H1 (cell line): ENCODE data around the gene FOXRED1. TPM values are rescaled to one million over a fixed set of nuclear protein-coding genes. Genes with fewer than 3 reads are reported as not detected.

Source experiments
- CTCF ChIA-PET: fragments of 300-600 bp; sonication (Branson Sonifier 250); formaldehyde crosslinking; loops from one replicate; lab custom pipeline; 2021; ENCODE audit not compliant: partially characterized antibody; lab: Charles Lee
- POLR2A ChIA-PET: fragments of 300-600 bp; sonication (Branson Sonifier 250); formaldehyde crosslinking; loops from one replicate; lab custom pipeline; 2021; ENCODE audit warnings: inconsistent platforms; ENCODE audit not compliant: partially characterized antibody; lab: Charles Lee
- DNase-seq, 2 experiments: peaks; one replicate each; pipeline versions ENCODE4 v3.0.0 to v3.0.0-alpha.2; 2010 to 2022; ENCODE audit warnings: low spot score in 2 of 2, low read depth in 1 of 2, mixed read lengths in 1 of 2
- FAIRE-seq: peaks from 2 replicates; lab custom pipeline; 2011; peaks lifted over from hg19 to GRCh38; lab: Jason Lieb, UNC
- H2AFZ ChIP-seq: 2 replicates; pipeline ENCODE4 v1.8.1; 2012; ENCODE audit warnings: low read length, inconsistent platforms
- H2AK5ac ChIP-seq: 2 replicates; pipeline ENCODE4 v1.6.1; 2013; ENCODE audit warnings: low read depth, low read length
- H2BK120ac ChIP-seq: replicated peaks from 2 replicates; pipeline ENCODE3; 2013; ENCODE audit warnings: low read depth, low read length, inconsistent platforms
- H2BK12ac ChIP-seq: 2 replicates; pipeline ENCODE4 v1.6.1; 2013; ENCODE audit warnings: low read depth, low read length
- H2BK15ac ChIP-seq: 2 replicates; pipeline ENCODE4 v1.6.1; 2013; ENCODE audit warnings: low read length
- H2BK20ac ChIP-seq: 2 replicates; pipeline ENCODE4 v1.6.1; 2013; ENCODE audit warnings: low read length
- H2BK5ac ChIP-seq: 2 replicates; pipeline ENCODE4 v1.6.1; 2013; ENCODE audit warnings: low read depth, low read length
- H3K14ac ChIP-seq: 2 replicates; pipeline ENCODE4 v1.6.1; 2013; ENCODE audit warnings: inconsistent platforms; ENCODE audit not compliant: insufficient read length
- H3K18ac ChIP-seq: 2 replicates; pipeline ENCODE4 v1.6.1; 2013; ENCODE audit warnings: low read length; ENCODE audit errors: extremely low read depth
- H3K23ac ChIP-seq: 2 replicates; pipeline ENCODE4 v1.6.1; 2013; ENCODE audit warnings: inconsistent platforms; ENCODE audit not compliant: insufficient read length
- H3K23me2 ChIP-seq: 2 replicates; pipeline ENCODE4 v1.6.1; 2013; ENCODE audit warnings: low read depth, low read length
- H3K27ac ChIP-seq: 2 replicates; pipeline ENCODE4 v1.6.1; 2011; ENCODE audit warnings: low read depth, low read length, inconsistent platforms
- H3K27me3 ChIP-seq, 4 experiments: replicated peaks in 1 of 4; 1 replicate in 1 of 4; 2 replicates in 3 of 4; pipeline versions ENCODE4 v1.6.1 to v1.8.1; 2011 to 2013; ENCODE audit warnings: low read length in 3 of 4, mild to moderate bottlenecking in 3 of 4, inconsistent platforms in 2 of 4, mixed read lengths in 2 of 4, moderate library complexity in 1 of 4; ENCODE audit not compliant: control insufficient read depth in 3 of 4, insufficient read depth in 3 of 4; ENCODE audit errors: extremely low read depth in 1 of 4
- H3K36me3 ChIP-seq, 4 experiments: 2 replicates each; pipeline versions ENCODE4 v1.6.1 to v1.8.1; 2011 to 2013; ENCODE audit warnings: mild to moderate bottlenecking in 4 of 4, low read length in 3 of 4, moderate library complexity in 2 of 4, control low read depth in 1 of 4, inconsistent platforms in 1 of 4; ENCODE audit not compliant: insufficient read depth in 4 of 4, control insufficient read depth in 2 of 4
- H3K4ac ChIP-seq: replicated peaks from 2 replicates; pipeline ENCODE3; 2013; ENCODE audit warnings: low read length, low read depth, mixed read lengths, inconsistent platforms; ENCODE audit not compliant: insufficient read length
- H3K4me1 ChIP-seq, 4 experiments: replicated peaks in 1 of 4; 1 replicate in 1 of 4; 2 replicates in 3 of 4; pipeline versions ENCODE4 v1.6.1 to v1.8.1; 2011 to 2013; ENCODE audit warnings: low read length in 3 of 4, inconsistent platforms in 2 of 4, mixed read lengths in 1 of 4; ENCODE audit not compliant: insufficient read depth in 4 of 4, control insufficient read depth in 3 of 4
- H3K4me2 ChIP-seq, 2 experiments: 2 replicates each; pipeline versions ENCODE4 v1.6.1 to v1.8.1; 2011 to 2013; ENCODE audit warnings: low read depth in 2 of 2, low read length in 2 of 2, control low read depth in 1 of 2, inconsistent platforms in 1 of 2, mild to moderate bottlenecking in 1 of 2; ENCODE audit not compliant: insufficient read depth in 1 of 2
- H3K4me3 ChIP-seq, 4 experiments: fragments of 200-600, 300-600 bp in 1 of 4; sonication (generic), shearing (Covaris generic), sonication (Bioruptor Twin) in 1 of 4; 2 replicates each; pipeline versions ENCODE4 v1.5.1 to v1.8.1; 2011 to 2016; ENCODE audit warnings: low read length in 4 of 4, low read depth in 3 of 4, control low read depth in 2 of 4, inconsistent platforms in 2 of 4, mild to moderate bottlenecking in 2 of 4, mixed read lengths in 1 of 4, moderate library complexity in 1 of 4; ENCODE audit not compliant: insufficient read depth in 2 of 4; ENCODE audit errors: extremely low read depth in 1 of 4
- H3K56ac ChIP-seq: replicated peaks from 2 replicates; pipeline ENCODE3; 2013; ENCODE audit warnings: low read depth, mild to moderate bottlenecking, mixed read lengths, low read length, inconsistent platforms; ENCODE audit not compliant: insufficient read length
- H3K79me1 ChIP-seq: 2 replicates; pipeline ENCODE4 v1.6.1; 2013; ENCODE audit warnings: low read depth, low read length, control low read depth
- H3K79me2 ChIP-seq, 2 experiments: 2 replicates each; pipeline versions ENCODE4 v1.6.1 to v1.8.1; 2012 to 2013; ENCODE audit warnings: low read length in 2 of 2, mild to moderate bottlenecking in 2 of 2, inconsistent platforms in 1 of 2; ENCODE audit not compliant: insufficient read depth in 2 of 2, control insufficient read depth in 1 of 2
- H3K9ac ChIP-seq, 4 experiments: replicated peaks in 1 of 4; 1 replicate in 1 of 4; 2 replicates in 3 of 4; pipeline versions ENCODE4 v1.6.1 to v1.8.1; 2011 to 2013; ENCODE audit warnings: low read depth in 3 of 4, low read length in 3 of 4, control low read depth in 2 of 4, mild to moderate bottlenecking in 2 of 4, moderate library complexity in 2 of 4, inconsistent platforms in 1 of 4; ENCODE audit errors: extremely low read depth in 1 of 4
- H3K9me3 ChIP-seq, 2 experiments: 2 replicates each; pipeline versions ENCODE4 v1.6.1 to v1.8.1; 2012 to 2013; ENCODE audit warnings: mild to moderate bottlenecking in 2 of 2, moderate library complexity in 2 of 2, control low read depth in 1 of 2, inconsistent platforms in 1 of 2, low read depth in 1 of 2, low read length in 1 of 2, mixed read lengths in 1 of 2; ENCODE audit not compliant: insufficient read depth in 2 of 2
- H4K20me1 ChIP-seq, 2 experiments: replicated peaks in 1 of 2; 2 replicates each; pipeline versions ENCODE3 to v1.8.1; 2011 to 2013; ENCODE audit warnings: inconsistent platforms in 2 of 2, low read length in 2 of 2, mild to moderate bottlenecking in 1 of 2; ENCODE audit not compliant: insufficient read depth in 2 of 2, control insufficient read depth in 1 of 2
- H4K5ac ChIP-seq: 2 replicates; pipeline ENCODE4 v1.6.1; 2013; ENCODE audit warnings: low read length, low read depth, mixed read lengths, inconsistent platforms; ENCODE audit not compliant: insufficient read length
- H4K8ac ChIP-seq: 2 replicates; pipeline ENCODE4 v1.8.0; 2013; ENCODE audit warnings: mild to moderate bottlenecking, moderate library complexity, low read length, inconsistent platforms; ENCODE audit not compliant: insufficient read depth; ENCODE audit errors: extremely low read depth
- H4K91ac ChIP-seq: replicated peaks from 2 replicates; pipeline ENCODE3; 2013; ENCODE audit warnings: low read length, mixed read lengths, inconsistent platforms; ENCODE audit not compliant: insufficient read length
- BCL11A ChIP-seq, 2 experiments: IDR thresholded peaks; one replicate each; pipeline ENCODE4 v1.6.1; 2011; ENCODE audit warnings: low read depth in 2 of 2, low read length in 2 of 2, mild to moderate bottlenecking in 2 of 2
- KDM1A ChIP-seq: fragments of 200-600, 300-600 bp; sonication (generic); IDR thresholded peaks from 2 replicates; pipeline ENCODE4 v1.7.1; 2016; ENCODE audit warnings: mild to moderate bottlenecking, low read length, borderline replicate concordance
- SIX5 ChIP-seq: IDR thresholded peaks from 2 replicates; pipeline ENCODE4 v1.6.1; 2011; ENCODE audit warnings: mild to moderate bottlenecking, low read depth, low read length
- WGBS, 2 experiments: shearing (Covaris generic) in 1 of 2; methylation state at CpG; one replicate each; pipeline versions ENCODE4 v1.1.6 to v1.1.7; 2013 to 2015; ENCODE audit warnings: low lambda C conversion rate in 2 of 2, mixed read lengths in 2 of 2, inconsistent platforms in 1 of 2, low coverage in 1 of 2, missing lambda C conversion rate in 1 of 2; ENCODE audit not compliant: insufficient replicate concordance in 2 of 2, insufficient coverage in 1 of 2, insufficient read length in 1 of 2; ENCODE audit errors: extremely low coverage in 1 of 2, missing lambda C conversion rate in 1 of 2; 5-methylcytosine and 5-hydroxymethylcytosine counted together
- polyA plus RNA-seq, 7 experiments: library from polyadenylated mRNA; depleted of rRNA in 3 of 7; stranded (reverse) in 5 of 7; unstranded in 2 of 7; fragments of >200 nt in 5 of 7; fragments of 200-250 nt in 2 of 7; gene quantifications; 1 replicate in 5 of 7; 2 replicates in 1 of 7; 4 replicates in 1 of 7; pipeline versions ENCODE4 v1.2.1 to v1.2.3, GENCODE V29; 2011 to 2013; ENCODE audit warnings: missing spikeins in 2 of 7, mixed read lengths in 2 of 7
- total RNA-seq: library from RNA; stranded (reverse); fragmentation: NEBNext Ultra II Directional; extraction: Animal tissue kit (Norgen Biotek cat#: 25700); gene quantifications from 2 replicates; pipeline ENCODE4 v1.2.1, GENCODE V29; 2021

The FOXRED1 gene
- total and polyA plus RNA-seq, 2 of the 8 experiments (the other 6 are each of a cell fraction or from before 2014, with no cell fraction given): 48.8 to 99.4 TPM

DNA sequence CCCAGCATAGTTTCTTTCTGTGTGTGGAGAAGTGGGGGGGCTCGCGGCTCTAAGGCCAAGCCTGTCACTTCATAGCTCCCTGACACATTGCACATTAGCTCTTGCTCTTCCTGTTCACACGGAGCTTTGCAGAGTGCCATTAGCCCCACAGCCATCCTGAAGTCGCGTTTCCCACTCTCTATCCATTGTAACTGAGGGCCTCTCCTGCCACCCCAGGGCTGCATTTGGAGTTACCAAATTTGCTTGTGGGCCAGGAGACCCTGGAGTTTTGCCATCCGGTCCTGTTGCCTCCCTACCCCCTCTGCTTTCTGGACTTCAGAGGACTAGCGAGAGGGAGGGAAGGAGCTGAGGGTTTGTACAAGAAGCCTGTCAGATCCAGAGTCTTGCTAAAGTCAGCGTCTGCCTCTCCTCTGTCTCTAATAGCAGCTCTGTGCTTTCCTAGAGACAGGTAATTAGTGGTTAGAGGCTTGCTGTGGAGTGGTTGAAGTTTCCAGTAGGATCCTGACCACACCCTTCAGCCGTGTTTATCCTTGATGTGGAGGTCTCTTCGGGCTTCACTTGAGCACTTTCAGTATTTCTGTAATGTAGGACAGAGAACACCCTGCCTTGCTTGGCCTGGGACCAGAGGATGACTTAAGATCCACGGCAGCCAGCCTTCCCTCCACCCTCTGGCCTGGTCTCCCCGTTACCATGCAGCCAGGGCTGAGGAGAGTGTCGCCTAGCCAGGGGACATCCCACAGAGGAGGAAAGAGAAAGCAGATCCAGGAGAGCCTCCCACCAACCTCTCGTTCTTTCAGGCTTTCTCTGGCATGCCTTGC is 49.0 kb downstream of the FOXRED1 start:
- no peak overlapping the region; the same call in 1 of the 2 replicates for H2BK5ac ChIP-seq
- no peak overlapping the region for H4K91ac ChIP-seq
- no peaks in the 10 kb centered on the region; a peak in 1 of 7 replicates for H3K4me1 ChIP-seq
- H3K9ac ChIP-seq: no peak overlapping the region
- TF ChIP-seq KDM1A (no peak), SIX5 (no peak), BCL11A (IDR thresholded peaks at IDR 0.05; ENCODE audit: low read depth in 2 of 2, low read length in 2 of 2) (no peak)
- ChIA-PET POLR2A (interaction anchor here (1.0 kb wide), 1 partner anchor 11 kb away, joined by 3 read pairs; no protein-coding TSS in a partner anchor), CTCF (interaction anchor here (0.6 to 2.8 kb wide), 7 partner anchors 7 to 165 kb away, joined by 3 to 20 read pairs (median 4); no protein-coding TSS in a partner anchor)
- no peak overlapping the region for H3K4me3 ChIP-seq
- H3K79me1 ChIP-seq: peaks cover 2% of the 10 kb centered on the region; the same call in 1 of the 2 replicates
- H3K4me2 ChIP-seq: no peak overlapping the region
- no peak overlapping the region for H2BK20ac ChIP-seq
- H3K14ac ChIP-seq: no peak overlapping the region
- H2AFZ ChIP-seq: no peak overlapping the region
- H3K56ac ChIP-seq: no peak overlapping the region
- no peak overlapping the region for H2AK5ac ChIP-seq
- no peak overlapping the region for H3K4ac ChIP-seq
- no peaks in the 10 kb centered on the region for H3K9me3 ChIP-seq
- no peaks in the 10 kb centered on the region for H4K20me1 ChIP-seq
- no peak overlapping the region for H3K27ac ChIP-seq
- H3K23ac ChIP-seq: no peak overlapping the region
- no peak overlapping the region for H3K18ac ChIP-seq
- no peaks in the 10 kb centered on the region for H3K79me2 ChIP-seq
- no peaks in the 10 kb centered on the region for H3K27me3 ChIP-seq
- no peak overlapping the region for H2BK12ac ChIP-seq
- H3K23me2 ChIP-seq: no peaks in the 10 kb centered on the region
- H2BK120ac ChIP-seq: no peak overlapping the region
- no peak overlapping the region; the same call in 1 of the 2 replicates for H4K8ac ChIP-seq
- DNase-seq: no peak
- 88% methylated on average over 13 of the region's 14 CpGs; no CpG with 5 or more reads in 1 of the 2 experiments for WGBS, 2 experiments
- FAIRE-seq: no peak
- no peak overlapping the region for H4K5ac ChIP-seq
- no peak overlapping the region for H2BK15ac ChIP-seq
- H3K36me3 ChIP-seq: peaks cover 0 to 4% (median 0%) of the 10 kb centered on the region in 4 experiments; a peak in 1 of 8 replicates
